Colon (tissue), 2 donors: ENCODE data around the gene BARHL1.
"Not testable (repeated sequence)": the region's sequence is repeated elsewhere in the genome, so short reads cannot be mapped to it uniquely, and the experiment has no call there.

Source experiments
- FAIRE-seq: peaks from 2 replicates; lab custom pipeline; 2012; peaks lifted over from hg19 to GRCh38; lab: Jason Lieb, UNC
- donor health status: control.
- donor health status: control.

The BARHL1 gene

GRCh38 chr9:132556714-132557113 is 25.7 kb upstream of the BARHL1 start:
- no peak for FAIRE-seq

GRCh38 chr9:132557159-132557558 is 25.2 kb upstream of the BARHL1 start:
- no peak for FAIRE-seq

GRCh38 chr9:132559711-132560110 is 22.7 kb upstream of the BARHL1 start:
- FAIRE-seq, result no peak

GRCh38 chr9:132560616-132561202 is 21.7 kb upstream of the BARHL1 start:
- FAIRE-seq, result no peak

- FAIRE-seq, result no peak
Measured at GRCh38 chr9:132562306-132562573, 20.2 kb upstream of the BARHL1 start.

- FAIRE-seq, result no peak
Measured at GRCh38 chr9:132564526-132564925, 17.9 kb upstream of the BARHL1 start.

GRCh38 chr9:132568787-132569186 is 13.6 kb upstream of the BARHL1 start:
- FAIRE-seq, result not testable (repeated sequence)

- no peak for FAIRE-seq
Measured at GRCh38 chr9:132571806-132572600, 10.4 kb upstream of the BARHL1 start.

GRCh38 chr9:132572921-132573320 is 9.5 kb upstream of the BARHL1 start:
- FAIRE-seq, result no peak

- FAIRE-seq, result no peak
Measured at GRCh38 chr9:132575005-132575609, 7.3 kb upstream of the BARHL1 start.

- FAIRE-seq, result no peak
Measured at GRCh38 chr9:132575811-132576210, 6.6 kb upstream of the BARHL1 start.

GRCh38 chr9:132577119-132577518 is 5.3 kb upstream of the BARHL1 start:
- no peak for FAIRE-seq

GRCh38 chr9:132578367-132578932 is 4.0 kb upstream of the BARHL1 start:
- no peak for FAIRE-seq

- no peak for FAIRE-seq
Measured at GRCh38 chr9:132579427-132579798, 3.0 kb upstream of the BARHL1 start.

- FAIRE-seq, result no peak
Measured at GRCh38 chr9:132582786-132583583, 579 bp downstream of the BARHL1 start.

GRCh38 chr9:132583584-132584304 is 1.3 kb downstream of the BARHL1 start:
- no peak for FAIRE-seq

GRCh38 chr9:132584601-132585560 is 2.5 kb downstream of the BARHL1 start:
- FAIRE-seq, result no peak

- no peak for FAIRE-seq
Measured at GRCh38 chr9:132585954-132586829, 3.8 kb downstream of the BARHL1 start.

- no peak for FAIRE-seq
Measured at GRCh38 chr9:132586830-132587591, 4.6 kb downstream of the BARHL1 start.
